ENCODE data around the gene TOMM40L.

GRCh38 chr1:161242313-161242712 is 16.5 kb downstream of the TOMM40L start:
- TF ChIP-seq CTCF (optimal IDR thresholded peaks at IDR 0.05 in 1 of 3, IDR thresholded peaks at IDR 0.05 in 1 of 3, conservative IDR thresholded peaks at IDR 0.05 in 1 of 3; ENCODE audit: extremely low read depth in 1 of 3, insufficient read depth in 2 of 3, low read length in 3 of 3) (no peak), EZH2 (IDR thresholded peaks at IDR 0.05; ENCODE audit: low read length) (no peak)
